Loucy (cell line): ENCODE results near the gene TMA16.

ENCODE experiments used
- H2AFZ ChIP-seq: fragments of 200-600 bp; sonication (generic); 2 replicates; pipeline ENCODE4 v1.6.0; 2016; ENCODE audit warnings: antibody characterized with exemption, mild to moderate bottlenecking, low read length, moderate library complexity
- H3F3A ChIP-seq: fragments of 200-600 bp; 2 replicates; pipeline ENCODE4 v1.6.0; 2016; ENCODE audit warnings: antibody characterized with exemption, low read depth, mild to moderate bottlenecking
- H3K27me3 ChIP-seq: fragments of 200-600 bp; sonication (generic); 2 replicates; pipeline ENCODE4 v1.6.1; 2014; ENCODE audit warnings: low read length, mild to moderate bottlenecking; ENCODE audit not compliant: insufficient read depth, poor library complexity, severe bottlenecking
- H3K36me3 ChIP-seq: fragments of 200-600 bp; sonication (generic); 2 replicates; pipeline ENCODE4 v1.6.1; 2016; ENCODE audit warnings: low read length; ENCODE audit not compliant: insufficient read depth
- H3K4me1 ChIP-seq: fragments of 200-600 bp; sonication (generic); 2 replicates; pipeline ENCODE4 v1.5.1; 2014; ENCODE audit warnings: low read length, mild to moderate bottlenecking; ENCODE audit not compliant: insufficient read depth, poor library complexity, severe bottlenecking
- H3K4me2 ChIP-seq: fragments of 200-600 bp; sonication (generic); 2 replicates; pipeline ENCODE4 v1.6.0; 2014; ENCODE audit warnings: antibody characterized with exemption, low read length, low read depth, mild to moderate bottlenecking; ENCODE audit not compliant: poor library complexity, severe bottlenecking
- H3K4me3 ChIP-seq: fragments of 200-600 bp; sonication (generic); 2 replicates; pipeline ENCODE4 v1.5.1; 2014; ENCODE audit warnings: low read length, mild to moderate bottlenecking, mixed read lengths; ENCODE audit not compliant: poor library complexity, severe bottlenecking
- H3K79me2 ChIP-seq: fragments of 200-600 bp; sonication (generic); 2 replicates; pipeline ENCODE4 v1.6.1; 2014; ENCODE audit warnings: low read length; ENCODE audit not compliant: insufficient read depth
- H3K9ac ChIP-seq: fragments of 200-600 bp; sonication (generic); 2 replicates; pipeline ENCODE4 v1.6.0; 2014; ENCODE audit warnings: mild to moderate bottlenecking, low read depth, low read length, moderate library complexity; ENCODE audit not compliant: poor library complexity, severe bottlenecking
- H3K9me2 ChIP-seq: fragments of 200-600 bp; sonication (generic); replicated peaks from 2 replicates; pipeline ENCODE4 v1.6.1; 2016; ENCODE audit warnings: low read depth, low read length, mixed read lengths
- H3K9me3 ChIP-seq: fragments of 200-600 bp; sonication (generic); 2 replicates; pipeline ENCODE4 v1.6.1; 2014; ENCODE audit warnings: mild to moderate bottlenecking, antibody characterized with exemption, low read length, low read depth; ENCODE audit not compliant: insufficient read depth
- H4K20me1 ChIP-seq: fragments of 200-600 bp; sonication (generic); 2 replicates; pipeline ENCODE4 v1.6.0; 2014; ENCODE audit warnings: antibody characterized with exemption, low read length, mild to moderate bottlenecking; ENCODE audit not compliant: insufficient read depth, poor library complexity, severe bottlenecking
- CTCF ChIP-seq: fragments of 200-600 bp; sonication (generic); conservative IDR thresholded peaks from 2 replicates; pipeline ENCODE4 v1.5.1; 2014; ENCODE audit warnings: mild to moderate bottlenecking, antibody characterized with exemption, low read length
- EZH2phosphoT487 ChIP-seq: fragments of 200-600 bp; IDR thresholded peaks from 2 replicates; pipeline ENCODE4 v1.6.1; 2018; ENCODE audit warnings: antibody characterized with exemption, mild to moderate bottlenecking, moderate library complexity, borderline replicate concordance

TMA16 gene

GRCh38 chr4:163568843-163569242 lies 74.4 kb downstream of the TMA16 start:
- H2AFZ ChIP-seq: no peak overlapping the region
- H3K4me3 ChIP-seq: no peak overlapping the region
- H3K79me2 ChIP-seq: no peaks in the 10 kb centered on the region
- no peaks in the 10 kb centered on the region for H3K36me3 ChIP-seq
- H3K9ac ChIP-seq: no peak overlapping the region
- H3K9me2 ChIP-seq: no peaks in the 10 kb centered on the region
- no peaks in the 10 kb centered on the region for H3K27me3 ChIP-seq
- no peaks in the 10 kb centered on the region for H3K4me1 ChIP-seq
- H3F3A ChIP-seq: no peaks in the 10 kb centered on the region
- no peak for TF ChIP-seq CTCF
- TF ChIP-seq EZH2phosphoT487: no peak
- no peaks in the 10 kb centered on the region for H4K20me1 ChIP-seq
- H3K9me3 ChIP-seq: no peaks in the 10 kb centered on the region
- H3K4me2 ChIP-seq: no peak overlapping the region
